Measurements from ENCODE around the gene BNC1. TPM values are rescaled to one million over a fixed set of nuclear protein-coding genes. Genes with fewer than 3 reads are reported as not detected.

Gene BNC1
- total RNA-seq, 1 experiment from 2014 or later = not detected

DNA sequence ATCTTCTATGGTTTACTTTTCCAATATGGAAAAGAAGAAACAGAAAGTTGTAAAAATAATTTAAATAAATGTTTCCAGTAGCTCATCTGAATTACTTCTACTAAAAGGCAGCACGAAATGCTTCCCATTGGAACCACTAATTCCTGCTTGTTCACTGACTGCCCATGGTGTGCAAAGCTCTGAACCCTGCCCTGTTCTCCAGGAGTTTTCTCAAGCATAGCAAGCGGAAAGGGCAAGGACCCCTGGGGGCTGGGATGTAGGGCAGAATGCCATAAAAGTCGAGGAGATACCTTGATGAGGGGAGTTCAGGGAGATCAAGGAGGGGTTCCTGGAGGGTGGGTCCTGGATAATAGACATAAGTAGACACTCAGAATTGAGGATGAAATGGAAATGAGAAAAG lies 35.3 kb upstream of the BNC1 start:
- DNase-seq = no peak
- Histone ChIP-seq H4K20me1 (ENCODE audit: insufficient read depth, low read depth, low read length) (no peaks in the 10 kb centered on the region), H3K9me2 (replicated peaks; ENCODE audit: insufficient read depth, low read length) (no peaks in the 10 kb centered on the region), H3K4me1 (ENCODE audit: low read length) (no peaks in the 10 kb centered on the region), H2AFZ (ENCODE audit: low read length) (no peak overlapping the region), H3K4me3 (ENCODE audit: low read length) (no peak overlapping the region), H3K9me3 (ENCODE audit: low read length) (no peaks in the 10 kb centered on the region), H3K27ac (ENCODE audit: low read length) (no peak overlapping the region), H3K79me2 (ENCODE audit: low read length) (no peaks in the 10 kb centered on the region), H3K27me3 (ENCODE audit: low read length) (no peaks in the 10 kb centered on the region), H3K9ac (ENCODE audit: low read length) (no peak overlapping the region), H3K36me3 (ENCODE audit: insufficient read depth, low read length) (no peaks in the 10 kb centered on the region), H3K4me2 (ENCODE audit: low read depth, low read length, poor library complexity, severe bottlenecking) (no peak overlapping the region)

DNA sequence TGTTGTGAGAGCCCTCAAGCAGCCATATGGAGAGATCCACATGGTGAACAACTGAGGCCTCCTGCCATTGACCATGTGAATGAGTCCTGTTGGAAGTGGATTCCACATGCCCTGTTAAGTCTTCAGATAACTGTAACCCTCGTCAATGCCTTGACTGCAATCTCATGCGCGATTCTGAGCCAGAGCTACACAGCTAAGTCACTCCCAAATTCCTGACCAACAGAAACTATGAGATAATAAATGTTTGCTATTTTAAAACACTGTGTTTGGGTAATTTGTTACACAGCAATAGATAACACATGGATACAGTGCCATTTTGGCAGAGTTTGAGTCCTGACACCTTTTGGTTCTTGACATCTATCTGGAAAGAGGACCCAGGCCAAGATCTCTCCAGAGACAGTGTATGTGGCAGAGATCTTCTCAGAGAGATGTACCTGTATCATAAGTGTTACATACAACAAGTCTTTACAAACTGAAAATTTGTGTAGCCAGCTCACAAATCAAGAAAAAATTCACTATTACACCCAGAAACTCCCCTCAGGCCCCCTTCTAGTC lies 34.5 kb upstream of the BNC1 start:
- no peak overlapping the region for H3K4me3 ChIP-seq (ENCODE audit: low read length)
- no peak overlapping the region for H3K9ac ChIP-seq (ENCODE audit: low read length)
- H4K20me1 ChIP-seq (ENCODE audit: insufficient read depth, low read depth, low read length) = no peaks in the 10 kb centered on the region
- H3K4me1 ChIP-seq (ENCODE audit: low read length) = no peaks in the 10 kb centered on the region
- no peak overlapping the region for H2AFZ ChIP-seq (ENCODE audit: low read length)
- H3K9me2 ChIP-seq (replicated peaks; ENCODE audit: insufficient read depth, low read length) = no peaks in the 10 kb centered on the region
- H3K27me3 ChIP-seq (ENCODE audit: low read length) = no peaks in the 10 kb centered on the region
- no peaks in the 10 kb centered on the region for H3K79me2 ChIP-seq (ENCODE audit: low read length)
- H3K4me2 ChIP-seq (ENCODE audit: low read depth, low read length, poor library complexity, severe bottlenecking) = no peak overlapping the region
- H3K9me3 ChIP-seq (ENCODE audit: low read length) = no peaks in the 10 kb centered on the region
- DNase-seq = no peak
- no peaks in the 10 kb centered on the region for H3K36me3 ChIP-seq (ENCODE audit: insufficient read depth, low read length)
- no peak overlapping the region for H3K27ac ChIP-seq (ENCODE audit: low read length)

DNA sequence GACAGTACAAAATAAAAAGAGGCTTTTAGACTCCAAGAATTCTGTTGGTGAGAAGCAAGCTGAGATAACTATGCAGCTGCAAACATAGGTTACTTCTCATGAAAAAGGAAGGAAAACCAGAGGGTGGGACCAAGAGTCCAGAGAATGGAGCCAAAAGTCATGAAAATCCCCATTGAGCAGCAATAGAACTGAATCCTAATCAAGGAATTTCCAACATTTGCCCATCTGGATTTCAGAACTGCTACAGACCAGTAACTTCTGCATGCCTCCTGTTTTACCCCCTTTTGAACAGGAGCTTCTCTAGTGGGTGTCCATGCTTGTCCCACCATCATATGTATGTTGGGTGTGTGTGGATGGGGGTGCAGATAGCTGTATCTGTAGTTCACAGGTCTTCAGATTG lies 33.6 kb upstream of the BNC1 start:
- no peak for DNase-seq
- H3K27ac ChIP-seq (ENCODE audit: low read length) = no peak overlapping the region

DNA sequence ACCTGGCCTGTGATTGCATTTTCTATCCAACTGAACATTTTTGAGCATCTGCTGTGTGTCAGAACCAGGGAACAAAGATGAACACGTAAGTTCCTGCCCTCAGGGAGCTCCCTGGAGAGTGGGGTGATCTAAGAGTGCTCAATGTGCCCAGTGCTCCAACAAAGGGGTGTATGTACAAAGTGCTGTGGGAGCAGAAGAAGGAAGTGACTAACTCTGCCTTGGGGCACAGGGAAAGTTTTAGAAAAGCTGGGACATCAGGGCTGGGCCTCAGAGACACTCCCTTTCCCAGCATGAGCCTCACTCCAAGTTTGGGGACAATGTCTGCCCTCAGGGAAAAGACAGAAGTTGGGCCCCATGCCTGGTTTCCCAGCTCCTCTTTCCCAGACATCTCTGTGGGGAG lies 27.6 kb upstream of the BNC1 start:
- Histone ChIP-seq H3K9ac (ENCODE audit: low read length) (no peak overlapping the region), H3K79me2 (ENCODE audit: low read length) (no peaks in the 10 kb centered on the region), H3K9me2 (replicated peaks; ENCODE audit: insufficient read depth, low read length) (no peaks in the 10 kb centered on the region), H3K4me3 (ENCODE audit: low read length) (no peak overlapping the region), H3K27ac (ENCODE audit: low read length) (no peak overlapping the region), H3K4me1 (ENCODE audit: low read length) (no peaks in the 10 kb centered on the region), H3K36me3 (ENCODE audit: insufficient read depth, low read length) (no peaks in the 10 kb centered on the region), H4K20me1 (ENCODE audit: insufficient read depth, low read depth, low read length) (no peaks in the 10 kb centered on the region), H2AFZ (ENCODE audit: low read length) (no peak overlapping the region), H3K27me3 (ENCODE audit: low read length) (no peaks in the 10 kb centered on the region), H3K9me3 (ENCODE audit: low read length) (no peaks in the 10 kb centered on the region), H3K4me2 (ENCODE audit: low read depth, low read length, poor library complexity, severe bottlenecking) (no peak overlapping the region)
- DNase-seq = no peak

More for the DNA sequence above, 33.6 kb upstream of the BNC1 start:
- no peaks in the 10 kb centered on the region for H3K9me3 ChIP-seq (ENCODE audit: low read length)
- H3K79me2 ChIP-seq (ENCODE audit: low read length) = no peaks in the 10 kb centered on the region
- H4K20me1 ChIP-seq (ENCODE audit: insufficient read depth, low read depth, low read length) = no peaks in the 10 kb centered on the region
- no peaks in the 10 kb centered on the region for H3K4me1 ChIP-seq (ENCODE audit: low read length)
- H3K27me3 ChIP-seq (ENCODE audit: low read length) = no peaks in the 10 kb centered on the region
- no peak overlapping the region for H2AFZ ChIP-seq (ENCODE audit: low read length)
- H3K36me3 ChIP-seq (ENCODE audit: insufficient read depth, low read length) = no peaks in the 10 kb centered on the region
- H3K4me3 ChIP-seq (ENCODE audit: low read length) = no peak overlapping the region
- H3K4me2 ChIP-seq (ENCODE audit: low read depth, low read length, poor library complexity, severe bottlenecking) = no peak overlapping the region
- no peak overlapping the region for H3K9ac ChIP-seq (ENCODE audit: low read length)
- no peaks in the 10 kb centered on the region for H3K9me2 ChIP-seq (replicated peaks; ENCODE audit: insufficient read depth, low read length)

DNA sequence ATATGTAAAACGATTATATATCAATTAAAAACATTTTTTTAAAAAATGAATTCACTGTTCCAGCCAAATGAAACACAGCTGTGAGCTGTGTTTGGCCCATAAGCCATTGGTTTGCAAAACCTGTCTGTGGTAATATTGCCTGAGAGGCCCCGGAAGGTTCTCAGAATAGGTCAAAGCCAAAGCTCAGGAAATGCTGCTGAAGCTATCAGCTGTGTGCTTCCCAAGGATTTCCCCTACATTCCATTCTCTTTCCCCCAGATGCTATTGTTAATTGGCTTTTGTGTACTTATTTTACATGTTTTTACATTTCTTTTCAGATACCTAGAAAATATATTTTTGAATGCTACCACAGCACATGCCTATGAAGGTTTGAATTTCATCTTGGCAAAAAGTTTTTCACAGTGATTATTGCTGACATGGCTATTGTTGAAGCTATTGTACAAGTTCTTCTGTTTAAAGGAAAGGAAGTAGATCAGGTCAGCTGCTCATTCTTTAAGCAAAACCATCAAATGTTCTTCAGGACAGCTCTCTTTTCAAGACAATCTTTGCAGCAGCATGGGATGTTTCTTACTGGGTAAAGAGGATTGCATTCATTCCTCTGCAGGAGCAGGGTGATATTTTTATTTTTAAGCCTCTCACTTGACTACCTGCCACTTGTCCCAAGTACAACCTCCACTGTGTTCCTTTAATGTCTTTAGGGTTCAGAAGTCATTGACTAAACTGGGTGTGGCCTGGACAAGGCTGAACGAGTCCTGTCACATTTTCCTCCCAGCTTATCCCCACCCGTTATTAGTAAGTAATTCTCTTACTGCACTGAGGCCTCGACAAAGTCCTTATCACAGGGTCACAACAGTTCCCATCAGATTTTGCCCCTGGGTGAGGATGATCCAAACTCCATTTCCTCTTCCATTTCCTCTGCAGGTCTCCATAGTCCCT lies 26.3 kb upstream of the BNC1 start:
- H3K36me3 ChIP-seq (ENCODE audit: insufficient read depth, low read length) = no peaks in the 10 kb centered on the region
- no peak overlapping the region for H3K4me3 ChIP-seq (ENCODE audit: low read length)
- no peak overlapping the region for H3K4me2 ChIP-seq (ENCODE audit: low read depth, low read length, poor library complexity, severe bottlenecking)
- no peaks in the 10 kb centered on the region for H4K20me1 ChIP-seq (ENCODE audit: insufficient read depth, low read depth, low read length)
- H3K9me2 ChIP-seq (replicated peaks; ENCODE audit: insufficient read depth, low read length) = no peaks in the 10 kb centered on the region
- H3K4me1 ChIP-seq (ENCODE audit: low read length) = no peaks in the 10 kb centered on the region
- H3K79me2 ChIP-seq (ENCODE audit: low read length) = no peaks in the 10 kb centered on the region
- H2AFZ ChIP-seq (ENCODE audit: low read length) = no peak overlapping the region
- H3K9me3 ChIP-seq (ENCODE audit: low read length) = no peaks in the 10 kb centered on the region
- no peaks in the 10 kb centered on the region for H3K27me3 ChIP-seq (ENCODE audit: low read length)
- DNase-seq = no peak
- H3K27ac ChIP-seq (ENCODE audit: low read length) = no peak overlapping the region
- H3K9ac ChIP-seq (ENCODE audit: low read length) = no peak overlapping the region

DNA sequence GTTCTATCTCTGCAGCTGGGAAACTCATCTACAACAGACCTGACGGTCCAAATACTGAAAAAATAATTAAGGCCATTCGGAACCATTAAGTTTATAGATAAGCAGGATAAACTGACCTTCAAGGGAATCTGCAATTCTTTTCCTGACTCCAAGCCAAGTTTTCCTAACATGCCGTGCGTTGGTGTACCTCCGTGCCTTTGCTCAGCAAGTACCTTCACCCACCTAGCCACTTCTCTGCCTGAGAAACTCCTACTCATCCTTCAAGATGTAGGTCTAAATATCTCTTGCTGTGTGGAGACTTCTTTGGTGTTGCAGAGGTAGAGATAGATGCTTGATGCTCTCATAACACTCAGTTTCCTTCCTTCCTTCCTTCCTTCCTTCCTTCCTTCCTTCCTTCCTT lies 24.2 kb upstream of the BNC1 start:
- no peaks in the 10 kb centered on the region for H3K27me3 ChIP-seq (ENCODE audit: low read length)
- H3K27ac ChIP-seq (ENCODE audit: low read length) = no peak overlapping the region
- no peaks in the 10 kb centered on the region for H3K36me3 ChIP-seq (ENCODE audit: insufficient read depth, low read length)
- H3K9ac ChIP-seq (ENCODE audit: low read length) = no peak overlapping the region
- H3K9me2 ChIP-seq (replicated peaks; ENCODE audit: insufficient read depth, low read length) = no peaks in the 10 kb centered on the region
- H3K4me1 ChIP-seq (ENCODE audit: low read length) = no peaks in the 10 kb centered on the region
- no peaks in the 10 kb centered on the region for H4K20me1 ChIP-seq (ENCODE audit: insufficient read depth, low read depth, low read length)
- no peaks in the 10 kb centered on the region for H3K9me3 ChIP-seq (ENCODE audit: low read length)
- H2AFZ ChIP-seq (ENCODE audit: low read length) = no peak overlapping the region
- no peak overlapping the region for H3K4me2 ChIP-seq (ENCODE audit: low read depth, low read length, poor library complexity, severe bottlenecking)
- H3K4me3 ChIP-seq (ENCODE audit: low read length) = no peak overlapping the region
- no peak for DNase-seq
- H3K79me2 ChIP-seq (ENCODE audit: low read length) = no peaks in the 10 kb centered on the region

DNA sequence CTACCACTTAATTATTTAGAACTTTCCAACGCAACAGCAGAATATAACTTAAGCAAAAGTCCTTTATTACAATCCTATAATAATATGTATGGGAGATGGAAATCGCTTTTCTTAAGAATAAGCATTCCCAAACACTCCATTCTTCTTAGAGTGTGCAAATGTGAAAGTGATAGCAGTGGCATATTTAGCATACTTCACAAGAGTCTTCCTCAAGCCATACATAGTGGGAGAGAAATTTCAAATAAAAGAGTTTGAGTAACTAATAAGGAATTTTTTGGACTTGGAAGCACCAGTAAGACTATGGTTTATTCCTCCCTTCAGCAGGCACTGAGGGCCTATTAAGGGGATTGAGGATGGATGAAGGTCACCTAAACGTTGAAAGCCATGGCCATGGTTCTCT lies 22.1 kb upstream of the BNC1 start:
- Histone ChIP-seq H3K27me3 (ENCODE audit: low read length) (no peaks in the 10 kb centered on the region), H3K9me3 (ENCODE audit: low read length) (no peaks in the 10 kb centered on the region), H3K9ac (ENCODE audit: low read length) (no peak overlapping the region), H3K36me3 (ENCODE audit: insufficient read depth, low read length) (no peaks in the 10 kb centered on the region), H3K4me3 (ENCODE audit: low read length) (no peak overlapping the region), H3K27ac (ENCODE audit: low read length) (no peak overlapping the region), H3K4me1 (ENCODE audit: low read length) (no peaks in the 10 kb centered on the region), H4K20me1 (ENCODE audit: insufficient read depth, low read depth, low read length) (no peaks in the 10 kb centered on the region), H3K79me2 (ENCODE audit: low read length) (no peaks in the 10 kb centered on the region), H2AFZ (ENCODE audit: low read length) (no peak overlapping the region), H3K4me2 (ENCODE audit: low read depth, low read length, poor library complexity, severe bottlenecking) (no peak overlapping the region), H3K9me2 (replicated peaks; ENCODE audit: insufficient read depth, low read length) (no peaks in the 10 kb centered on the region)
- no peak for DNase-seq

DNA sequence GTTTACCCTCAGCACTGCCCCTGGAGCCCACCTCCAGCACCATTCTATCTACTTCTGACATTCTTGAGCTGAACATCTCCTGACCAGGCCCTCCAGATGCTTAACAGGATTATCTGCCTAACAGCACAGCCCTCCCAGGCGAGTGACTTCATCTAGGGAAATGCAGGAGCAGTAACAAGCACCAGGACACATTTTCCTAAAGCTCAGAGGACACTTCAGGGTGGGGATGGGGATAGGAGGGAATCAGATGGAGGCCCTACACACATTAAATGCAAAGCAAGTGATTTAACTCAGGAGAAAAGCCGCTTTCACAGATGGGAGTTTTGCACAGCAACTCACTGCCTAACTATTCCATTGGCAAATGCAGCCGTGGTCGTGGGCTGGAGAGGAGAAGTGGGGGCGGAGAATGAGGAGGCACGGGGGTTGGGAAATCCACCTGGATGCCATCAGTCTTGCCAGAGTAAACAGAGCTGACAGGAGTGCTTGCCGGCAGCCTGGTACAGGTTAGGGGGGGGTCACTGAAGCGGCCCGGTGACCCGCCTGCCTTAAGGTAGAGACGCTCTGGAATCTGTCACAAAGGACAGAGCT lies 21.3 kb upstream of the BNC1 start:
- Histone ChIP-seq H3K4me3 (ENCODE audit: low read length) (no peak overlapping the region), H3K79me2 (ENCODE audit: low read length) (no peaks in the 10 kb centered on the region), H3K27me3 (ENCODE audit: low read length) (no peaks in the 10 kb centered on the region), H4K20me1 (ENCODE audit: insufficient read depth, low read depth, low read length) (no peaks in the 10 kb centered on the region), H3K36me3 (ENCODE audit: insufficient read depth, low read length) (no peaks in the 10 kb centered on the region), H3K9me2 (replicated peaks; ENCODE audit: insufficient read depth, low read length) (no peaks in the 10 kb centered on the region), H3K9ac (ENCODE audit: low read length) (no peak overlapping the region), H3K4me2 (ENCODE audit: low read depth, low read length, poor library complexity, severe bottlenecking) (no peak overlapping the region), H3K27ac (ENCODE audit: low read length) (no peak overlapping the region), H3K9me3 (ENCODE audit: low read length) (no peaks in the 10 kb centered on the region), H3K4me1 (ENCODE audit: low read length) (no peaks in the 10 kb centered on the region), H2AFZ (ENCODE audit: low read length) (no peak overlapping the region)
- DNase-seq = no peak
